Measurements from ENCODE around the gene CLSTN2.
"Not testable (repeated sequence)": the region's sequence is repeated elsewhere in the genome, so short reads cannot be mapped to it uniquely, and the experiment has no call there.

CLSTN2 gene

DNA sequence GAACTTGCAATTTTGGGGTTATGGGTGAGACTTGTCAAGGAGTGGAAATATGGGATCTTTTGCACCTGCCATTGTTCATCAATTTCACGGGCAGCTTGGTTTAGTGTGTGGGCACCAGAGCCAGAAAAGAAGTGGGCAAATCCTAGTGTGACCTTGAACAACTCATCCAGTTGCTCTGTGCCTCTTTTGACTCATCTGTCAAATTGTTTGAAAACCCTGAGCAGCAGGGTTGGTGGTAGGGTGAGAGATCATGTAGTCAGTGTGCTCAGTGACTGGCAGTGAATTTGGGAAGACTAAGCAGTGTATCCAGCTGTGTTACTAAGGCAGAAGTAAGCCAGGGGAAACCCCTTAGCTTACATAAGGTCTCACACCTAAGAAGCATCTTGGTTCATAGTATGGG lies 449.9 kb downstream of the CLSTN2 start:
- no peak for DNase-seq (ENCODE audit: low read depth)

- no peak for DNase-seq (ENCODE audit: low read depth)
Measured at GRCh38 chr3:140386357-140387100, 451.5 kb downstream of the CLSTN2 start.

GRCh38 chr3:140387244-140387643 lies 452.3 kb downstream of the CLSTN2 start:
- DNase-seq (ENCODE audit: low read depth): no peak

DNA sequence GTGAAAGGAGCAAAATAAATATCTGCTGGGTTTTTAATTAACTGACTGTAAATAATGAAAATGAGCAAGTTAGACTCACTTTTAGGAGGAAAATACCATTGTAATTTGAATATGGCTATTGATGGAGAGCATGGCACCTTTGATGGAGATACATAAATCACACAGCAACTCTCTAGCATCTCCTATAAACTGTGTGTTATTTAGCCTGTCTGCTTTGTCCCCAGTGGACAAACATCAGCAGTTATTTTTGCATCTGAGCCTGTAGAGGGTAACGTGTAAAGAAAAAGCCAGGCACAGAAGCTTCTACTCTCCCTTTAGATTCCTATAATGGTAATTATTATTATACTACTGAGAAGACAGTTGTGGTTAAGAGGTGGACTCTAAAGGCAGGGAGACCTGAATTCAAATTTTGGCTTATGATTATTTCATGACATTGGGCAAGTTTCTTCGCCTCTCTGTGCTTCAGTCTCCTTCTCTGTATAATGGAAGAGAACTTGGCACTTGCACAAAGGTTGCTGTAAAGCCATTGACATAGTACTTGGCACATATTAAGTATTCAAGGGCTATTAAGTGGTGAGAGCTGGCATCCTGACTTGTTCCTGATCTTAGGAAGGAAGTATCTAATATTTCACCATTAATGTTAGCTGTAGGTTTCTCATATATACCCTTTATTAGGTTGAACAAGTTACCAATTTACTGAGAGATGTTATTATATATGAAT lies 453.4 kb downstream of the CLSTN2 start:
- DNase-seq (ENCODE audit: low read depth): no peak

DNA sequence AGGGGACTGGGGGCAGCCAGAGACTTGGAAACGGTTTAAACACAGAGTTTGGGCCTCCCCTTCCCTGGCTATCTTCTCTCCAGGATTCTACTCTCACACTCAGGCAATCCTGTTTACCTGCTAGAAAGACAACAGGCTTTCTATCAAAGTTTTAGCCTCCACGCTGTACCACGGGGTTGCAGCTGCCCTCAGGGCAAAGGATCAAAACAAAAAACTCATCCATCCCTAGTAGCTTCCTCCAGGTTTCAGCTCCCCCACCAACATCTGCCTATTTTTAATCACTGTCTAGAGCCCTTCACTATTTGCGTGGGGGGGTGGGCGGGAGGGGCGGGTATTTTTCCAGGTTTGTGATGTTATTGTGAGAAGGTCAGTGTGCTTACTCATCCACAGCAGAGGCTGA lies 456.1 kb downstream of the CLSTN2 start:
- DNase-seq (ENCODE audit: low read depth): no peak

- DNase-seq (ENCODE audit: low read depth): no peak
Measured at GRCh38 chr3:140394488-140395133, 459.6 kb downstream of the CLSTN2 start.

- DNase-seq (ENCODE audit: low read depth): no peak
Measured at GRCh38 chr3:140395134-140396075, 460.4 kb downstream of the CLSTN2 start.

- no peak for DNase-seq (ENCODE audit: low read depth)
Measured at GRCh38 chr3:140396110-140396509, 461.1 kb downstream of the CLSTN2 start.

DNA sequence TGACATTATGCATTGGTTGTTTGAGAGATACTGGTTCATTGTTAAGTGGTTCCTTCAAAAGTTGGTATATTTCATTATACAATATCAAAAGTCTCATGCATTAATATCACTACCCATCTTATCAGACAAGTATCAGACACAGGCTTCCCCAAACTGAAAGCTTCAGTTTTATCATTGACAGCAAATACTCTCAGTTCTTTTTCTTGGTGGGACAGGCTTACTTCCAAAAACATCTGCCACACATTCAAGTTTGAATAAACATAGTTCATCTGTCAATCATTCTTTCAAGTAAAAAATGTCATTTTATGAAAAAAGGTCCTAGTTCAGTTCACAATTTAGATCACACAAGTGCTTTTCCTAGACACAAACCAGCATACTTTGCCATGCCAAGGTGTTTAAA lies 462.9 kb downstream of the CLSTN2 start:
- DNase-seq (ENCODE audit: low read depth): no peak

GRCh38 chr3:140398387-140398786 lies 463.4 kb downstream of the CLSTN2 start:
- no peak for DNase-seq (ENCODE audit: low read depth)

DNA sequence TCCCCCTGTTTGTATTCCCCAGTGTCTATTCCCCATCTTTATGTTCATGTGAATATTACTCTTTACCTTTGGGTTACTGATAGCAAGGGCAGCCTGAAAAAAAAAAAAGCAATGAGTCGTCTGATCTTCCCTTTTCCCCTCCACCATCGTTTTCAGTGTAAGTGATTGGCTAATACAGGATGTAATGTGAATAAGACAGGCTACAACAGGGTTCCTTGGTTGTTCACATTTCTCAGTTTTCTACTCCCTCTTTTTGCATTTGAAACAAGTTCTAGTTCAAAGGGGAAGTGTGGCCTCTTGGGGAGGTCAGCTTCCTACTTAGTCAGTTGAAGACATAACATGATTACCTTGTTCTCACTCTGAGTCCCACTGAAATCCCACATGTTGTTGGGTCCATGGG lies 464.9 kb downstream of the CLSTN2 start:
- DNase-seq (ENCODE audit: low read depth): no peak

DNA sequence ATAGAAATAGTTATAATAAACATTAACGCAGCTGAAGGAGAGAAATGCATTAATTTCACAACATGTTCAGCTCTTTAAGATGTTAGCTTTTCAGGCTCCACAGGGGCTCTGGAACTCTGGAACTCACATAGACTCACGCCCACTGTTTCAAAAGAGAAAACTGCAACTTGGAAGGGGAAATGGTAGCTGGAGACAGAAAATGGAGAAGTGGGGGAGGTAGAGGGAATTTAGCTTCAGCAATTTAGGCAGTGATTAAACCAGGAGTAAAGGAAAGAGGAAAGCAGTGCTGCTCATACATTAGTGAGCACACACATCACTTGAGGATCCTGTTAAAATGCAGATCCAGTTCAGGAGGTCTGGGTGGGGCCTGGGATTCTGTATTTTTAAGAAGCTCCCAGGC lies 468.1 kb downstream of the CLSTN2 start:
- DNase-seq (ENCODE audit: low read depth): no peak

DNA sequence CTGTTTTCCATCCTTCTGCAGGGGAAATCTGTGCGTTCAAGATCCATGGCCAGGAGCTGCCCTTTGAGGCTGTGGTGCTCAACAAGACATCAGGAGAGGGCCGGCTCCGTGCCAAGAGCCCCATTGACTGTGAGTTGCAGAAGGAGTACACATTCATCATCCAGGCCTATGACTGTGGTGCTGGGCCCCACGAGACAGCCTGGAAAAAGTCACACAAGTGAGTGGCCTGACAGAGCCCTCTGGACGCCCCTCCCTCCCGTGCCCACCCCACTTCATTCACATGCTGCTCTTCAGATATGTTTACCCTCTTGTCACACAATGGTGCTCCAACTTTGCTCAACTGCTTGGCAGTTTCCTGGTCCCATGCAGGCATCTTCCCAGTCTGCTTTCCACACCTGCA lies 468.6 kb downstream of the CLSTN2 start:
- no peak for DNase-seq (ENCODE audit: low read depth)

DNA sequence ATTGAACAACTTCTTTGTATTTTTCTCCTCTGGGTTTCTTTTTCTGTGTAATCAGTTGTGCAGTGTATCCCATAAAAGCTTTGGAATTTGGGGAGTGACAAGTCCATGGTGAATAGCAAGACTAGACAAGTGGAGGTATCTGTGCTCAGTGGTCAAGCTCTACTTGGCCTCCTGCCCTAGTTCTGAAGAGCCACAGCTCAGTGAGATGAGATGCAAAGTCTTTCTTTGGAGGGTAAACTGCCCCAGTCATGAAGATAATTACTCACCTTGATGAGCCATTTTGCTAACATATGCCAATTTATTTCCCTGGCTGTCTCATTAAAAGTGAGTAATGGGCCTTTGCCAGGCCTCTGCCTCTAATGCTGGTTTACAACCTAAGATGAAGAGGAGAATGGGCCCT lies 471.7 kb downstream of the CLSTN2 start:
- DNase-seq (ENCODE audit: low read depth): no peak

- DNase-seq (ENCODE audit: low read depth): no peak
Measured at GRCh38 chr3:140408252-140408651, 473.3 kb downstream of the CLSTN2 start.

DNA sequence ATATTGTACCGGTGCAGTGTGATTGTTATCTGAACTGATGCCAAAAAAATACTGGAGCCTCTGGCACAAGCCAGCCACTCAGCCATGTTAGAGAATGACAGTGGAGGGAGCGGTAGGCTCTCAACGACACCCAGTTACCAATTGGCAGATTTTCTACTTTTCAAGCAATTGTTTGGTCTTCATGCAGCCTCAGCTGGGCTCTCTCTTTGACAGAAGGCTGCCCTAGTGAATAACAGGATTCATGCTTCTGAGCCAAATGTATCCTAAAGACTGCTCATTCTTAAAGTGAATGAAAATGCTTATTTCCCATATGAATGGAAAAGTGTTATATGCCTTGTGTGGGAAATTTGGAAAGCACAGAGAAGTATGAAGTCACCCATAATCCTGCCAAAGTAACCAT lies 481.7 kb downstream of the CLSTN2 start:
- DNase-seq (ENCODE audit: low read depth): no peak

DNA sequence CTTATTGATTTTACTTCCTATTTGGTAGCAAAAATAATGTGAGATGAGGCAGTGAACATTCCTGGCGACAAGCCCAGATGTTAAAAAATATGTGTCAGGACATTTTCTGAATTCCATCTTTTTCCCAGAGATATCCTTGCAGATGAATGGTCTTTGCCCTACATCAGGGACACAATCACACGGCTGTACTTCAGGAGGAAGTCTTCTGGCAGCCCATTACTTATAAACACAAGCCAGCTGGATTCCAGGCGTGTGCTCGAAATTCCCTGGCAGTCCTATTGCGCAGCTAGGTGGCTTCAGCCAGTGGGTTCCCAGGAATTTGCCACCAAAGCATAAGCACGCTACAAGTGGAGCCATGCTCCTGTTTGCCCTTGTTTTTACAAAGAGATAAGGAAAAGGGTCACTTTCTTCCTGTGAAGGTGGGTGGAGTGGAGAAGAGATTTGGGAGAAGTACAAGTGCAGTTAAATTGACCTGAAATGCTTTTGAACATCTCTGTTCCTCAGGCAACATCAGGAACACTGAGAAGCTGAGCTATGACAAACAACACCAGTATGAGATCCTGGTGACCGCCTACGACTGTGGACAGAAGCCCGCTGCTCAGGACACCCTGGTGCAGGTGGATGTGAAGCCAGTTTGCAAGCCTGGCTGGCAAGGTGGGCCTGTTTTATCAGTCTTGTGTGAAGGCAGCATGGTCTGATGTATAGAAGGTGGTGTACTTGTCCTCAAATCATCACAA lies 485.8 kb downstream of the CLSTN2 start:
- DNase-seq (ENCODE audit: low read depth): no peak

GRCh38 chr3:140421884-140422283 lies 486.9 kb downstream of the CLSTN2 start:
- no peak for DNase-seq (ENCODE audit: low read depth)

- DNase-seq (ENCODE audit: low read depth): no peak
Measured at GRCh38 chr3:140423146-140423545, 488.2 kb downstream of the CLSTN2 start.

GRCh38 chr3:140423574-140423973 lies 488.6 kb downstream of the CLSTN2 start:
- not testable (repeated sequence) for DNase-seq (ENCODE audit: low read depth)

- no peak for DNase-seq (ENCODE audit: low read depth)
Measured at GRCh38 chr3:140424211-140424610, 489.2 kb downstream of the CLSTN2 start.
